CD4-positive, CD25-positive, alpha-beta regulatory T cell (primary cell): ENCODE measurements around the gene MYO18B. TPM values are rescaled to one million over a fixed set of nuclear protein-coding genes. Genes with fewer than 3 reads are reported as not detected.

Experiments
- ATAC-seq, 2 donors: fragments of 150-1000 bp; cut with Tn5 transposase; one replicate each; pipeline ENCODE4 v1.10.0; 2021; ENCODE audit warnings: low read depth in 2 of 2, moderate number of reproducible peaks in 2 of 2, moderate library complexity in 1 of 2
- DNase-seq, 3 donors: peaks; one replicate each; pipeline versions ENCODE4 v3.0.0 to v3.0.0-alpha.2; 2012 to 2022; ENCODE audit warnings: mixed read lengths in 1 of 3
- H3K27ac ChIP-seq: one replicate; pipeline ENCODE4 v1.7.0; 2013; ENCODE audit warnings: mild to moderate bottlenecking, low read length; ENCODE audit not compliant: insufficient read depth, poor library complexity, severe bottlenecking
- H3K27me3 ChIP-seq: one replicate; pipeline ENCODE4 v1.7.0; 2013; ENCODE audit warnings: low read length; ENCODE audit not compliant: control insufficient read depth, insufficient read depth
- H3K36me3 ChIP-seq: one replicate; pipeline ENCODE4 v1.7.0; 2013; ENCODE audit warnings: mild to moderate bottlenecking, low read length, moderate library complexity; ENCODE audit not compliant: control insufficient read depth, insufficient read depth
- H3K4me1 ChIP-seq: 2 replicates; pipeline ENCODE4 v1.7.0; 2013; ENCODE audit warnings: mild to moderate bottlenecking, low read length; ENCODE audit not compliant: insufficient read depth, control insufficient read depth, poor library complexity, severe bottlenecking
- H3K4me3 ChIP-seq: one replicate; pipeline ENCODE4 v1.7.0; 2013; ENCODE audit warnings: low read depth, mild to moderate bottlenecking, low read length, moderate library complexity
- H3K9me3 ChIP-seq, 2 experiments: 1 replicate in 1 of 2; 2 replicates in 1 of 2; pipeline ENCODE4 v1.7.0; 2013; ENCODE audit warnings: low read length in 2 of 2, mild to moderate bottlenecking in 1 of 2, moderate library complexity in 1 of 2; ENCODE audit not compliant: control insufficient read depth in 2 of 2
- H3K27ac Mint-ChIP-seq, 3 donors: one replicate each; pipeline ENCODE4 v1.8.0; 2020 to 2022; ENCODE audit warnings: mild to moderate bottlenecking in 3 of 3, mixed read lengths in 3 of 3, moderate library complexity in 2 of 3
- H3K27me3 Mint-ChIP-seq: one replicate; pipeline ENCODE4 v1.8.0; 2022; ENCODE audit warnings: mild to moderate bottlenecking, mixed read lengths
- H3K36me3 Mint-ChIP-seq: one replicate; pipeline ENCODE4 v1.8.0; 2020; ENCODE audit warnings: mixed read lengths
- H3K4me1 Mint-ChIP-seq, 4 donors: one replicate each; pipeline ENCODE4 v1.8.0; 2020 to 2022; ENCODE audit warnings: mixed read lengths in 4 of 4, mild to moderate bottlenecking in 1 of 4
- H3K4me3 Mint-ChIP-seq, 4 donors: one replicate each; pipeline ENCODE4 v1.8.0; 2020 to 2022; ENCODE audit warnings: mild to moderate bottlenecking in 4 of 4, mixed read lengths in 4 of 4, moderate library complexity in 3 of 4
- H3K9me3 Mint-ChIP-seq, 7 donors: one replicate each; pipeline ENCODE4 v1.8.0; 2020 to 2022; ENCODE audit warnings: mixed read lengths in 7 of 7, mild to moderate bottlenecking in 3 of 7, moderate library complexity in 2 of 7
- polyA plus RNA-seq, 4 donors: library from polyadenylated mRNA; unstranded; fragments of 300-500 nt; fragmentation: Illumina TruSeq; gene quantifications; one replicate each; pipeline ENCODE4 v1.2.3, GENCODE V29; 2021
- total RNA-seq: library from RNA; stranded (reverse); gene quantifications from one replicate; pipeline ENCODE4 v1.2.3, GENCODE V29; 2022

The MYO18B gene
- total and polyA plus RNA-seq, 5 donors from 2014 or later: 0.27 to 0.35 TPM; not detected in 3

DNA sequence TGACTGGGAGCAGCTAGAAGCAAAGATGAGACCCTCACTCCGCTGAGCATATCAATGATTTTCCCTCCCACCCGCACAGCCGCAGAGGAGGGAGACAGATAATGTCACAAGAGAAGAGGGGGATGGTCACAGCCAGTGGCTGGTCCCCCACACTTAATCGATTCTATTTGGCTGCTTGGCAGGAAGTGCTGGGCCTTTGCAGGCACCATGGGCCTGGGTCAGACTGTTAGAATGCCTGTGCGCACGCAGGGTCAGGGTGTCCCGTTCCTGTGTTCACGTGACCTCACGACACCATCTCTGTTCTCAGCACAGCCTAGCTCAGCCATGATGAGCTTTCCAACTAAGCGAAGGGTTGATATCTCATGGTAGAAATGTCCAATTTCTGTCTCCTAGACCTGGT lies 107.0 kb downstream of the MYO18B start:
- Mint-ChIP-seq H3K9me3 (no peaks in the 10 kb centered on the region), H3K4me3 (no peak overlapping the region), H3K27ac (no peak overlapping the region), H3K4me1 (no peaks in the 10 kb centered on the region), H3K36me3 (no peaks in the 10 kb centered on the region), H3K27me3 (no peaks in the 10 kb centered on the region)
- Histone ChIP-seq H3K9me3 (no peaks in the 10 kb centered on the region), H3K27ac (no peak overlapping the region), H3K36me3 (no peaks in the 10 kb centered on the region), H3K4me1 (no peaks in the 10 kb centered on the region), H3K27me3 (no peaks in the 10 kb centered on the region), H3K4me3 (no peak overlapping the region)
- ATAC-seq: no peak
- no peak for DNase-seq

- H3K4me1 ChIP-seq: no peaks in the 10 kb centered on the region
- no peak overlapping the region for H3K4me3 ChIP-seq
- no peaks in the 10 kb centered on the region for H3K9me3 ChIP-seq
- DNase-seq (no peak), ATAC-seq (no peak)
- H3K36me3 ChIP-seq: no peaks in the 10 kb centered on the region
- H3K4me3 Mint-ChIP-seq: no peak overlapping the region
- H3K27me3 ChIP-seq: no peaks in the 10 kb centered on the region
- no peaks in the 10 kb centered on the region for H3K9me3 Mint-ChIP-seq
- H3K27me3 Mint-ChIP-seq: no peaks in the 10 kb centered on the region
- H3K36me3 Mint-ChIP-seq: no peaks in the 10 kb centered on the region
- H3K27ac Mint-ChIP-seq: no peak overlapping the region
- H3K4me1 Mint-ChIP-seq: no peaks in the 10 kb centered on the region
- no peak overlapping the region for H3K27ac ChIP-seq
Observed at GRCh38 chr22:25849522-25849921, 107.5 kb downstream of the MYO18B start.

DNA sequence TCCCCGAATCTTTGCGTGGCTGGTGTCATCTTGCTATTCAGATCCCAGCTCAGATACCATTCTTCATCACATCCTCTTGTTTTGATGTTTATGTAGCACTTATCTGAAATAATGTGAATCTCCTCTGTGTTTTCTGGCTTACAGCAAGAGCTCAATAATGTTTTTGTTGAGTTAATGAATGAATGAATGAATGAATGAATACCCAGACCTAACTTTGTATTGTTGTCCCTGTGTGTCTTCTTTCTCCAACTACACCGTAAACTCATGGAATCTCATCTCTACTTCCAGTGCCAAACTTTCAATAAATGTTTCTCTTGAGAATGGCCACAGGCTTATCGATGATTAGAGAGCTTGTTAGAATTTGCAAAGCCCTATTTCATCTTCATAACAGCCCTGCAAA lies 110.2 kb downstream of the MYO18B start:
- Mint-ChIP-seq H3K4me3 (no peak overlapping the region), H3K36me3 (no peaks in the 10 kb centered on the region), H3K27ac (no peak overlapping the region), H3K9me3 (no peaks in the 10 kb centered on the region), H3K4me1 (no peaks in the 10 kb centered on the region), H3K27me3 (no peaks in the 10 kb centered on the region)
- H3K4me3 ChIP-seq: no peak overlapping the region
- no peaks in the 10 kb centered on the region for H3K9me3 ChIP-seq
- no peaks in the 10 kb centered on the region for H3K36me3 ChIP-seq
- no peak overlapping the region for H3K27ac ChIP-seq
- DNase-seq: no peak
- H3K27me3 ChIP-seq: no peaks in the 10 kb centered on the region
- H3K4me1 ChIP-seq: no peaks in the 10 kb centered on the region
- no peak for ATAC-seq

GRCh38 chr22:25853078-25853477 lies 111.1 kb downstream of the MYO18B start:
- H3K36me3 ChIP-seq: no peaks in the 10 kb centered on the region
- DNase-seq (no peak), ATAC-seq (no peak)
- no peaks in the 10 kb centered on the region for H3K27me3 ChIP-seq
- H3K4me3 ChIP-seq: no peak overlapping the region
- H3K9me3 ChIP-seq: no peaks in the 10 kb centered on the region
- no peak overlapping the region for H3K4me3 Mint-ChIP-seq
- H3K4me1 ChIP-seq: no peaks in the 10 kb centered on the region
- no peaks in the 10 kb centered on the region for H3K36me3 Mint-ChIP-seq
- H3K27ac Mint-ChIP-seq: no peak overlapping the region
- H3K4me1 Mint-ChIP-seq: no peaks in the 10 kb centered on the region
- H3K27ac ChIP-seq: no peak overlapping the region
- no peaks in the 10 kb centered on the region for H3K27me3 Mint-ChIP-seq
- peaks cover 0 to under 1% (median 0%) of the 10 kb centered on the region in 7 donors for H3K9me3 Mint-ChIP-seq

DNA sequence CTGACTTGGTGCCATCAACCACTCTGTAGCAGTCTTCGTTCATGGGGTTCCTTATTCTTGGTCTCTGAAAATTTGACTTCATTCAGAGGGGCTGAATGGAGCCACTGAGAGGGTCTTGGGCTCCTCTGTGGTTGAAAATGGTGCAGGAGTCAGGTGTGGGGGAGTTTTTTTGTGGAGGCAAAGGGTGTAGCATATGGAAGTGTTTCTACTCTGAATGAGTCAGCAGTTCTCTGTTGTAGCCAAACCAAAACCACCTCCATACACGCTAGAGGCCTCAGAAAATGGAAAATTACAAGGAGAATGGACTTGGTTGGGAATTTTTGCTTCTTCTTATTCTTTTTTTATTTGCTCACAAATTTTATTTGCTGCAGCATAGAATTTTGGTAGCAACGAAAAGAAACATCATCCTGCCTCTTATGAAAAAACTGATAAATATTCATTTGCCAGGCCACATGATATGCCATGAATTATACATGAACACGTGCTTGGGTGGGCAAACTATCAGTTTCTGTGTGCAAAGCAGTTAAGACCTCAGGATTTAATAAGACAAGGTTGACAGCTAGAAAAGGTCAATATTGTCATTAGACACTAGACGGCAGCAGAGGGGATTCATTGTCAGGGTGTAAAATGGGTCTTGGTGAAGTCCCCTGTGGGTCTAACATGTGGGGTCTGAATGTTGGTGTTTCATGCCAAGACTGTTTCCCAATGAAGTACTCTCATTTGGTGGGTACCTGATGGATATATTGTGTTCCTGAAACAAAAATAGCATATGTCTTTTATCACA lies 111.7 kb downstream of the MYO18B start:
- Mint-ChIP-seq H3K4me1 (no peaks in the 10 kb centered on the region), H3K36me3 (no peaks in the 10 kb centered on the region), H3K27me3 (no peaks in the 10 kb centered on the region), H3K9me3 (peaks cover 0 to 2% (median 0%) of the 10 kb centered on the region in 7 donors), H3K27ac (no peak overlapping the region), H3K4me3 (no peak overlapping the region)
- Histone ChIP-seq H3K36me3 (no peaks in the 10 kb centered on the region), H3K4me1 (no peaks in the 10 kb centered on the region), H3K27ac (no peak overlapping the region), H3K27me3 (no peaks in the 10 kb centered on the region), H3K9me3 (no peaks in the 10 kb centered on the region), H3K4me3 (no peak overlapping the region)
- ATAC-seq (no peak), DNase-seq (no peak)

DNA sequence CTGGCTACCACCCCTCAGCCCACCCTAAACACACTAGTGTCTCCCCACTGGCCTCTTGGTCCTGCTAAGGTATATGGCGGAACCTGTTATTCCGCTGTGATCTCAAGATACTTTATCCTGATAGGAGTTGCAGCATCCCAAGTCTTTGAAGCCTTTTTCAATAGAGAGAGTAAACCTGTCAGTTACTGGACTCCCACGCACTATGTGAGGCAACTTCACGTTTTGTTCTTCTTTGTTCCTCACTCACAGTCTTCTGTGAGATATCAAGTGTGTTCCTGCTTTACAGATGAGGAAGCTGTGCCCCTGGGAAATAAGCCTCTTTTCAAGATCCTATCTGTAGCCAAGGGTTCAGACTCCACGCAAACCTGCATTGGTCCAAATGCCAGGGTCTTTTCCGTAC lies 127.8 kb downstream of the MYO18B start:
- Mint-ChIP-seq H3K9me3 (no peaks in the 10 kb centered on the region), H3K4me1 (no peaks in the 10 kb centered on the region), H3K27ac (no peak overlapping the region), H3K4me3 (no peak overlapping the region), H3K36me3 (no peaks in the 10 kb centered on the region), H3K27me3 (peaks cover 5% of the 10 kb centered on the region)
- Histone ChIP-seq H3K9me3 (no peaks in the 10 kb centered on the region), H3K27ac (no peak overlapping the region), H3K4me1 (no peaks in the 10 kb centered on the region), H3K27me3 (no peaks in the 10 kb centered on the region), H3K36me3 (no peaks in the 10 kb centered on the region), H3K4me3 (no peak overlapping the region)
- ATAC-seq: no peak
- no peak for DNase-seq

GRCh38 chr22:25874327-25874726 lies 132.3 kb downstream of the MYO18B start:
- H3K4me1 ChIP-seq: no peaks in the 10 kb centered on the region
- no peaks in the 10 kb centered on the region for H3K4me1 Mint-ChIP-seq
- H3K27me3 Mint-ChIP-seq: peaks cover 3% of the 10 kb centered on the region
- H3K36me3 ChIP-seq: no peaks in the 10 kb centered on the region
- no peaks in the 10 kb centered on the region for H3K9me3 Mint-ChIP-seq
- H3K9me3 ChIP-seq: no peaks in the 10 kb centered on the region
- no peak overlapping the region for H3K27ac ChIP-seq
- no peak overlapping the region for H3K4me3 ChIP-seq
- no peak overlapping the region for H3K27ac Mint-ChIP-seq
- DNase-seq (no peak), ATAC-seq (no peak)
- no peak overlapping the region for H3K4me3 Mint-ChIP-seq
- no peaks in the 10 kb centered on the region for H3K27me3 ChIP-seq
- H3K36me3 Mint-ChIP-seq: no peaks in the 10 kb centered on the region

- Mint-ChIP-seq H3K36me3 (no peaks in the 10 kb centered on the region), H3K27me3 (peaks cover 9% of the 10 kb centered on the region), H3K4me1 (no peaks in the 10 kb centered on the region), H3K4me3 (no peak overlapping the region), H3K27ac (no peak overlapping the region), H3K9me3 (no peaks in the 10 kb centered on the region)
- Histone ChIP-seq H3K36me3 (no peaks in the 10 kb centered on the region), H3K9me3 (no peaks in the 10 kb centered on the region), H3K4me3 (no peak overlapping the region), H3K27me3 (no peaks in the 10 kb centered on the region), H3K4me1 (no peaks in the 10 kb centered on the region), H3K27ac (no peak overlapping the region)
- ATAC-seq (no peak), DNase-seq (no peak)
Observed at GRCh38 chr22:25875461-25875860, 133.5 kb downstream of the MYO18B start.
